T-cell (primary cell): ENCODE results near the gene DCDC2. TPM values are rescaled to one million over a fixed set of nuclear protein-coding genes. Genes with fewer than 3 reads are reported as not detected.

ENCODE experiments used
- ATAC-seq, 4 experiments: fragments of 200-7000 bp in 3 of 4; fragments of 150-1000 bp in 1 of 4; cut with Tn5 transposase; replicated peaks in 1 of 4; 1 replicate in 3 of 4; 2 replicates in 1 of 4; pipeline ENCODE4 v1.10.0; 2021; ENCODE audit warnings: moderate library complexity in 3 of 4, mild to moderate bottlenecking in 2 of 4, moderate number of reproducible peaks in 1 of 4
- CTCF ChIA-PET, 2 donors: fragments of 300-600 bp; sonication (Branson Sonifier 250); formaldehyde crosslinking; loops; one replicate each; lab custom pipeline; 2022; ENCODE audit warnings: antibody characterized with exemption in 2 of 2; lab: Charles Lee
- POLR2A ChIA-PET, 2 donors: fragments of 300-600 bp; sonication (Branson Sonifier 250); formaldehyde crosslinking; loops; one replicate each; lab custom pipeline; 2022; ENCODE audit warnings: antibody characterized with exemption in 2 of 2; lab: Charles Lee
- DNase-seq, 35 experiments: peaks; one replicate each; pipeline versions ENCODE4 v3.0.0 to v3.0.0-alpha.2; 2013 to 2023
- H3K27ac ChIP-seq: one replicate; pipeline ENCODE4 v1.5.1; 2013; ENCODE audit warnings: low read length
- H3K27me3 ChIP-seq, 2 experiments: replicated peaks in 1 of 2; 1 replicate in 1 of 2; 2 replicates in 1 of 2; pipeline versions ENCODE4 v1.6.1 to v1.7.0; 2013; ENCODE audit warnings: low read length in 1 of 2, mixed read lengths in 1 of 2; ENCODE audit not compliant: control insufficient read depth in 2 of 2, insufficient read depth in 2 of 2; ENCODE audit errors: extremely low read depth in 1 of 2
- H3K36me3 ChIP-seq, 2 donors: 1 replicate in 1 of 2; 2 replicates in 1 of 2; pipeline versions ENCODE4 v1.6.1 to v1.7.0; 2013; ENCODE audit warnings: low read length in 1 of 2; ENCODE audit not compliant: control insufficient read depth in 2 of 2, insufficient read depth in 1 of 2; ENCODE audit errors: extremely low read depth in 1 of 2
- H3K4me1 ChIP-seq, 2 experiments: 1 replicate in 1 of 2; 2 replicates in 1 of 2; pipeline versions ENCODE4 v1.6.1 to v1.7.0; 2013; ENCODE audit warnings: low read length in 2 of 2, mixed read lengths in 1 of 2; ENCODE audit not compliant: insufficient read depth in 2 of 2, control insufficient read depth in 1 of 2; ENCODE audit errors: extremely low read depth in 1 of 2
- H3K4me3 ChIP-seq, 2 donors: 1 replicate in 1 of 2; 2 replicates in 1 of 2; pipeline versions ENCODE4 v1.5.1 to v1.7.0; 2013; ENCODE audit warnings: mild to moderate bottlenecking in 2 of 2, low read length in 1 of 2, moderate library complexity in 1 of 2; ENCODE audit not compliant: control insufficient read depth in 1 of 2; ENCODE audit errors: extremely low read depth in 1 of 2
- H3K9me3 ChIP-seq: 2 replicates; pipeline ENCODE4 v1.7.0; 2013
- H3K27ac Mint-ChIP-seq, 2 donors: one replicate each; pipeline ENCODE4 v1.8.0; 2020 to 2021; ENCODE audit warnings: mild to moderate bottlenecking in 2 of 2, mixed read lengths in 2 of 2
- H3K27me3 Mint-ChIP-seq, 2 donors: one replicate each; pipeline ENCODE4 v1.8.0; 2021 to 2022; ENCODE audit warnings: mixed read lengths in 2 of 2
- H3K36me3 Mint-ChIP-seq: one replicate; pipeline ENCODE4 v1.8.0; 2021; ENCODE audit warnings: mixed read lengths
- H3K4me1 Mint-ChIP-seq, 3 donors: one replicate each; pipeline ENCODE4 v1.8.0; 2020 to 2022; ENCODE audit warnings: mixed read lengths in 3 of 3, mild to moderate bottlenecking in 1 of 3
- H3K4me3 Mint-ChIP-seq, 3 donors: one replicate each; pipeline ENCODE4 v1.8.0; 2020 to 2022; ENCODE audit warnings: mild to moderate bottlenecking in 3 of 3, mixed read lengths in 3 of 3, moderate library complexity in 3 of 3
- H3K9me3 Mint-ChIP-seq, 3 donors: one replicate each; pipeline ENCODE4 v1.8.0; 2020 to 2022; ENCODE audit warnings: mixed read lengths in 3 of 3
- WGBS: methylation state at CpG from one replicate; pipeline ENCODE4 v1.1.5; 2013; ENCODE audit warnings: missing lambda C conversion rate; ENCODE audit not compliant: insufficient coverage; 5-methylcytosine and 5-hydroxymethylcytosine counted together
- total RNA-seq, 35 experiments: library from RNA in 6 of 35; stranded (reverse) in 6 of 35; fragments of 120-200 nt in 1 of 35; gene quantifications; one replicate each; pipeline versions ENCODE4 v1.2.1 to v1.2.4 and lab custom pipeline; 2013 to 2026

The DCDC2 gene
- total RNA-seq, 5 donors from 2014 or later (not counting 1 experiment from before 2014, with no cell fraction given): 0.09 to 0.58 (median 0.13) TPM; not detected in 1

DNA sequence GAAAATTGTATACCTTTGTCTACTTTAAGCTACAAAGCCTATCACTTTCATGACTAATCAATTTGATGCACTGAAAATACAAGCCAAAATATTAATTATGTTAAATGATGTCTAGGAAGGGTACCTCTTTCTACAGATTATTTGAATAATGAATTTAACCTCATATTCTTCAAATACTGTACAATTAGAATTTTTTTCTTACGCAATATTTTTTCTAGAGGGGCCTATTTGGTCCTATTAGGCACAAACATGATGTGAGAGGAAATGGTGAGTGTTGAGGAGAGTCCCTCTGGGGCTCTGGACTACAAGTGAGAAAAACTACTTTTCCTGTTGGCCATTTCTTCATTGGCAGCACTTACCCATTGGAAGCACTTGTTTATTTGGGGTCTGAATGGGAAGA lies 5.4 kb downstream of the DCDC2 start:
- peaks cover 9 to 17% of the 10 kb centered on the region in 2 donors for H3K27me3 Mint-ChIP-seq
- Histone ChIP-seq H3K9me3 (no peaks in the 10 kb centered on the region), H3K27ac (no peak overlapping the region), H3K27me3 (peaks cover 0 to 3% of the 10 kb centered on the region in 2 experiments), H3K36me3 (no peaks in the 10 kb centered on the region), H3K4me1 (peaks cover 0 to 3% of the 10 kb centered on the region in 2 experiments), H3K4me3 (no peak overlapping the region)
- no CpG with 5 or more reads among the region's 1 CpG for WGBS
- DNase-seq: no peak
- ChIA-PET CTCF (no interaction called here), POLR2A (no interaction called here)
- ATAC-seq: no peak
- no peaks in the 10 kb centered on the region for H3K9me3 Mint-ChIP-seq
- H3K4me3 Mint-ChIP-seq: no peak overlapping the region
- H3K27ac Mint-ChIP-seq: no peak overlapping the region
- no peaks in the 10 kb centered on the region for H3K36me3 Mint-ChIP-seq
- peaks cover under 1 to 14% (median 10%) of the 10 kb centered on the region in 3 donors for H3K4me1 Mint-ChIP-seq

GRCh38 chr6:24344976-24345375 lies 12.9 kb downstream of the DCDC2 start:
- ChIA-PET CTCF (interaction anchor here in 1 of 2 donors (0.5 kb wide), 1 partner anchor 335 kb away, joined by 3 read pairs; no protein-coding TSS in a partner anchor), POLR2A (no interaction called here)
- H3K9me3 Mint-ChIP-seq: no peaks in the 10 kb centered on the region
- Histone ChIP-seq H3K4me1 (no peaks in the 10 kb centered on the region), H3K9me3 (no peaks in the 10 kb centered on the region), H3K27ac (no peak overlapping the region), H3K4me3 (no peak overlapping the region), H3K36me3 (no peaks in the 10 kb centered on the region), H3K27me3 (peaks cover 0 to 15% of the 10 kb centered on the region in 2 experiments)
- no CpG with 5 or more reads among the region's 3 CpGs for WGBS
- no peaks in the 10 kb centered on the region for H3K36me3 Mint-ChIP-seq
- no peak for ATAC-seq
- no peak overlapping the region for H3K27ac Mint-ChIP-seq
- peaks cover 38 to 42% of the 10 kb centered on the region in 2 donors for H3K27me3 Mint-ChIP-seq
- no peaks in the 10 kb centered on the region for H3K4me1 Mint-ChIP-seq
- H3K4me3 Mint-ChIP-seq: no peak overlapping the region
- no peak for DNase-seq

DNA sequence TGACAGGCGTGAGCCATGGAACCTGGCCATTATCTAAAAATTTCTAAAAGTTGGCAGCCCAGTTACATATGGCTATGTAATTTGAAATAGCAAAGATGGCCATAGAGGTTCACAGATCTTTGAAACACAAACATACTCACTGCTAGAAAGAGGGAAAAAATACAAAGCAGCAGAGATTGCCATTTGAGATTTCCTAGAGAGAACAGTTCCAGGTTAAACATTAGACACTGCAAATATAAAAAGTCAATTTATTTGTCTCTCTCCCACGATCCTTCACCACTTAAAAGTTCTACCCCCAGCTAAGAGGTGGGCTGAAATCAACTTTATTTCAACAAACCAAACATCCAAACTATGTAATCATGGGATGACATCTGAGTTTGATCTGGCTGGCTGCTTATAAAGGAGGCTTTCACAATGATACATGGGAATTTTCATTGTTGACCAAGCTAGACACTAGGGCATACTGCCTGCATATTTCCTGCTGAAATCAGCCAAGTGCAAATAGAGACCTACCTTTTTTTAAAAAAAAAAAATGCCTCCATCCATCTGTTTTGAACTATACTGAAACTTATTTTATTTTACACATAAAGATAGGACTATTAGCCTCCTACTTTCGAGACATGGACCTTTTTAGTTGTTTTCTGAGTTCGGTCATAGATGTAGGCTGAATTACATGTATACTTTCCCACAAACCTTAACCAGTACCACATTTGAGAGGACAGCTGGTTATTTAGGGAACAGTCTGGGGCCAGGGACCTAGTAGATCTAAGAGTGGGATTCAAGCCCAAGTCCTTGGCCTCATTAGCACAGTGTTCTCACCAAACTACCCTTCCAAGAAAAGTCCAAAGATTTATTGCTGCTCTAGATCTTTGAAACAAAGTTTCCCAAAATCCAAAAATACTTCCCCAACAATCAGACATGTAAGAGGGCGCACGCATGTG lies 16.6 kb downstream of the DCDC2 start:
- Histone ChIP-seq H3K9me3 (no peaks in the 10 kb centered on the region), H3K27me3 (peaks cover 0 to 12% of the 10 kb centered on the region in 2 experiments), H3K4me1 (no peaks in the 10 kb centered on the region), H3K27ac (no peak overlapping the region), H3K36me3 (no peaks in the 10 kb centered on the region), H3K4me3 (no peak overlapping the region)
- POLR2A ChIA-PET: no interaction called here
- Mint-ChIP-seq H3K27me3 (peaks cover 34% of the 10 kb centered on the region in 2 donors), H3K4me3 (no peak overlapping the region), H3K4me1 (no peaks in the 10 kb centered on the region), H3K36me3 (peaks cover 3% of the 10 kb centered on the region), H3K9me3 (peaks cover 14 to 17% (median 15%) of the 10 kb centered on the region in 3 donors), H3K27ac (no peak overlapping the region)
- WGBS: 60% methylated on average over 1 of the region's 6 CpGs
- ATAC-seq: no peak
- DNase-seq: no peak
- CTCF ChIA-PET: no interaction called here

- Mint-ChIP-seq H3K27me3 (peaks cover 23 to 35% of the 10 kb centered on the region in 2 donors), H3K27ac (no peak overlapping the region), H3K4me3 (no peak overlapping the region), H3K36me3 (peaks cover 3% of the 10 kb centered on the region), H3K4me1 (no peaks in the 10 kb centered on the region), H3K9me3 (peaks cover 14 to 17% (median 15%) of the 10 kb centered on the region in 3 donors)
- Histone ChIP-seq H3K4me3 (no peak overlapping the region), H3K27ac (no peak overlapping the region), H3K4me1 (no peaks in the 10 kb centered on the region), H3K9me3 (no peaks in the 10 kb centered on the region), H3K27me3 (peaks cover 0 to 8% of the 10 kb centered on the region in 2 experiments), H3K36me3 (no peaks in the 10 kb centered on the region)
- 67% methylated on average over 1 of the region's 3 CpGs for WGBS
- ATAC-seq (no peak), DNase-seq (no peak)
- ChIA-PET CTCF (no interaction called here), POLR2A (no interaction called here)
Observed at GRCh38 chr6:24339932-24340331, 17.9 kb downstream of the DCDC2 start.

GRCh38 chr6:24334285-24334684 lies 23.6 kb downstream of the DCDC2 start:
- no peak overlapping the region for H3K27ac ChIP-seq
- CTCF ChIA-PET: no interaction called here

GRCh38 chr6:24332317-24332716 lies 25.5 kb downstream of the DCDC2 start:
- H3K27me3 Mint-ChIP-seq: peaks cover 3 to 18% of the 10 kb centered on the region in 2 donors
- ChIA-PET CTCF (no interaction called here), POLR2A (no interaction called here)
- no peaks in the 10 kb centered on the region for H3K36me3 Mint-ChIP-seq
- no CpG with 5 or more reads among the region's 2 CpGs for WGBS
- Histone ChIP-seq H3K27ac (no peak overlapping the region), H3K27me3 (no peaks in the 10 kb centered on the region), H3K4me1 (no peaks in the 10 kb centered on the region), H3K36me3 (no peaks in the 10 kb centered on the region), H3K9me3 (no peaks in the 10 kb centered on the region), H3K4me3 (no peak overlapping the region)
- no peak for ATAC-seq
- no peaks in the 10 kb centered on the region for H3K4me1 Mint-ChIP-seq
- no peak for DNase-seq
- no peaks in the 10 kb centered on the region for H3K9me3 Mint-ChIP-seq
- H3K4me3 Mint-ChIP-seq: no peak overlapping the region
- no peak overlapping the region for H3K27ac Mint-ChIP-seq

More at GRCh38 chr6:24334285-24334684, 23.6 kb downstream of the DCDC2 start:
- H3K4me1 Mint-ChIP-seq: no peaks in the 10 kb centered on the region
- ATAC-seq (no peak), DNase-seq (no peak)
- H3K27me3 Mint-ChIP-seq: peaks cover 2 to 17% of the 10 kb centered on the region in 2 donors
- Histone ChIP-seq H3K4me1 (no peaks in the 10 kb centered on the region), H3K27me3 (no peaks in the 10 kb centered on the region), H3K9me3 (no peaks in the 10 kb centered on the region), H3K36me3 (no peaks in the 10 kb centered on the region), H3K4me3 (no peak overlapping the region)
- H3K27ac Mint-ChIP-seq: no peak overlapping the region
- POLR2A ChIA-PET: no interaction called here
- H3K36me3 Mint-ChIP-seq: peaks cover 3% of the 10 kb centered on the region
- no peak overlapping the region for H3K4me3 Mint-ChIP-seq
- H3K9me3 Mint-ChIP-seq: peaks cover 12 to 14% (median 13%) of the 10 kb centered on the region in 3 donors
- no CpG with 5 or more reads among the region's 2 CpGs for whole genome bisulfite sequencing
